HG02973 (cell line): ENCODE data around the gene DNAH11.
"Not testable (repeated sequence)": the region's sequence is repeated elsewhere in the genome, so short reads cannot be mapped to it uniquely, and the experiment has no call there.

Source experiments
- ATAC-seq: cut with Tn5 transposase; IDR thresholded peaks from one replicate; pipeline ENCODE4 v1.9.1; 2021; ENCODE audit warnings: moderate library complexity; ENCODE audit not compliant: unreplicated experiment

Gene DNAH11

GRCh38 chr7:21542891-21543527, at the start of gene DNAH11:
DNAH11 (plus strand) TSS chr7:21543039; CDS start chr7:21543246, 207 bp downstream.
- no peak for ATAC-seq

DNA sequence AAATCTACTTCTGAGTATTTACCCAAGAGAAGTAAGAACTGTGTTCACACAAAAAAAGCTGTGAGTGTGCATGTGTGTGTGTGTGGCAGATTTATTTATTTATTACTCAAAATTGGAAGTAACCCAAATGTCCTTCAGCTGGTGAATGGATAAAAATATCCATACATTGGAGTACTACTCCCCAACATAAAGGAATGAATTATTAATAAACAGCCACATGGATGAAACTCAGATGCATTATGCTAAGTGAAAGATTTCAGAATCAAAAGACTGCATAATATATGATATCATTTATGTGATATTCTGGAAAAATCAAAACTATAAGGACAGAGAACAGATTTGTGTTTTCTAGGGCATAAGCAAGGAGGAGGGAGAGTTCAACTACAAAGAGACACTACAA, 47.1 kb upstream of the DNAH11 start:
- no peak for ATAC-seq

DNA sequence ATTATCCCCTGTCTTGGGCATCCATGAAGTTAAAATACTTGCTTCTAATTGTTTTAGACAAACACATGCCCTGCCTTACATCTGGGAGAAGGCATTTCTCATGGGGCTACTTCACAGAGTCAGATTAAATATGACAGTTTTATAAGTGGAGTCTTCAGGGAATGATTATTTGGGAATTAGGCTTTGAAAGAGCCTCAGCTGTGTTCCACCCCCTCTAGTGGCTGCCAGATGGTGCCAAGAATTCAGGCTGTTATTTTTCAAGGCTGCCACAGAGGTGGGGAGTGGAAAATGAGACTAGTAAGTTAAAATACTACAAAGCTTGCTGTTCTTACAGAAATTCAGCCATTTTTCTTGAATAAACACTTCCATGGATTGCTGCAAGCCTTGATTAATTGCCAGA, 45.8 kb upstream of the DNAH11 start:
- ATAC-seq, result no peak

- no peak for ATAC-seq
These were observed 42.6 kb upstream of the DNAH11 start for GRCh38 chr7:21500117-21500832.

GRCh38 chr7:21504021-21504420, 38.8 kb upstream of the DNAH11 start:
- ATAC-seq, result no peak

GRCh38 chr7:21507627-21508343, 35.1 kb upstream of the DNAH11 start:
- ATAC-seq, result no peak

DNA sequence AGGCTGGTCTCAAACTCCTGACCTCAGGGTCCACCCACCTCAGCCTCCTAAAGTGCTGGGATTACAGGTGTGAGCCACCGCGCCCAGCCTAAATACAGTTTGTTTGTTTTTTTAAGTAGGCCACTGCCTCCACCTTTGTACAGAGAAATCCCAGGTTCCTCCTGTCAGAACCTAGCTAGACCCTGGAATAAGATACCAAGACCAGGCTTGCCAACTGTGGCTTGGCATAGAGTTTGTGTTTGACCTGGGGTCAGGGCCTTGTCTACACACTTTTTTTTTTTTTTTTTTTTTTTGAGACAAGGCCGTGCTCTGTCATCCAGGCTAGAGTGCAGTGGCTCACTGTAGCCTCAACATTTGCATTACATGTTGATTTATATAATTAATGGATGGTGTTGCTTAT, 34.3 kb upstream of the DNAH11 start:
- ATAC-seq, result no peak

GRCh38 chr7:21514062-21514461, 28.8 kb upstream of the DNAH11 start:
- no peak for ATAC-seq

- no peak for ATAC-seq
These were observed 18.2 kb upstream of the DNAH11 start for GRCh38 chr7:21524680-21525079.

DNA sequence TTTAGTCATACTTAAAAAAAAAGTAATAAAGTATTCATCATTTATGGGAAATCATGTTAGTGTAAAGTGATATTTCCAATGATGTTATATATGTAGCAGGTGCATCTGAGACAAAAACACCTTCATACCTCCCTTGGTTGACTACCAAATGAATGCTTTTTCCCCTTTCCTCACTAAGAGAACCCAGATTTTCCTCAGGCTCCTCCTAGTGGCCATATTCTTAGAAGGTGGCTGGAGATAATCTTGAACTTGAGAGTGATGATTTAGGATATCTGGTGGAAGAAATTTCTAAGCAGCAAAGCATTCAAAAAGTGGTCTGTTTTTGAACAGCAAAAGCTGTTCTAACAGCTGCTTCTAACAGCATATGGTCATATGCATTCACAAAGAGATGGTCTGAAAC, 16.8 kb upstream of the DNAH11 start:
- ATAC-seq, result no peak

DNA sequence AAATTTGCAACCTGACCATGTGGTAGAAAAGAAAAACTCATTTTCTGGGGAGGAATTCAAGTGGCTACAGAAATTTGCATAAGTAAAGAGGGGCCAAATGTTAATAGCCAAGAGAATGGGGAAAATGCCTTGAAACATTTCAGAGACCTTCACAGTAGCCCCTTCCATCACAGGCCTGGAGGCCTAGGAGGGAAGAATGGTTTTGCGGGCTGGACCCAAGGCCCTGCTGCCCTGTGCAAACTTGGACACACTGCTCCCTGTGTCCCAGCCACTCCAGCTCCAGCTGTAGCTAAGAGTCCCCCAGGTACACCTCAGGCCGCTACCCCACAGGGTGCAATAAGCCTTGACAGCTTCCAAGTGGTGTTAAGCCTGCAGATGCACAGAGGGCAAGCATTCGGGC, 16.4 kb upstream of the DNAH11 start:
- no peak for ATAC-seq

DNA sequence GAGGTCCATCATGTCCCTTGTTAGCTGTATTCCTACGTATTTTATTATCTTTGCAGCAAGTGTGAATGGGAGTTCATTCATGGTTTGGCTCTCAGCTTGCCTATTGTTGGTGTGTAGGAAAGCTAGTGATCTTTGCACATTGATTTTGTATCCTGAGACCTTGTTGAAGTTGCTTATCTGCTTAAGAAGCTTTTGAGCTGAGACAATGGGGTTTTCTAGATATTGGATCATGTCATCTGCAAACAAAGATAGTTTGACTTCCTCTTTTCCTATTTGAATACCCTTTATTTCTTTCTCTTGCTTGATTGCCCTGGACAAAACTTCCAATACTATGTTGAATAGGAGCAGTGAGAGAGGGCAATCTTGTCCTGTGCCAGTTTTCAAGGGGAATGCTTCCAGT, 10.4 kb upstream of the DNAH11 start:
- ATAC-seq, result not testable (repeated sequence)

DNA sequence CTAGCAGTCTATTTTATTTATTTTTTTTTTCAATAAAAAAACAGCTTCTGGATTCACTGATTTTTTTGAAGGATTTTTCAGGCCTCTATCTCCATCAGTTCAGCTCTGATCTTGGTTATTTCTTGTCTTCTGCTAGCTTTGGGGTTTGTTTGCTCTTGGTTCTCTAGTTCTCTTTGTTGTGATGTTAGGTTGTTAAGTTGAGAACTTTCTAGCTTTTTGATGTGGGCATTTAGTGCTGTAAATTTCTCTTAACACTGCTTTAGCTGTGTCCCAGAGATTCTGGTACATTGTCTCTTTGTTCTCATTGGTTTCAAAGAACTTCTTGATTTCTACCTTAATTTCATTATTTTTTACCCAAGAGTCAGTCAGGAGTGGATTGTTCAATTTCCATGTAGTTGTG, 9.2 kb upstream of the DNAH11 start:
- ATAC-seq, result not testable (repeated sequence)

DNA sequence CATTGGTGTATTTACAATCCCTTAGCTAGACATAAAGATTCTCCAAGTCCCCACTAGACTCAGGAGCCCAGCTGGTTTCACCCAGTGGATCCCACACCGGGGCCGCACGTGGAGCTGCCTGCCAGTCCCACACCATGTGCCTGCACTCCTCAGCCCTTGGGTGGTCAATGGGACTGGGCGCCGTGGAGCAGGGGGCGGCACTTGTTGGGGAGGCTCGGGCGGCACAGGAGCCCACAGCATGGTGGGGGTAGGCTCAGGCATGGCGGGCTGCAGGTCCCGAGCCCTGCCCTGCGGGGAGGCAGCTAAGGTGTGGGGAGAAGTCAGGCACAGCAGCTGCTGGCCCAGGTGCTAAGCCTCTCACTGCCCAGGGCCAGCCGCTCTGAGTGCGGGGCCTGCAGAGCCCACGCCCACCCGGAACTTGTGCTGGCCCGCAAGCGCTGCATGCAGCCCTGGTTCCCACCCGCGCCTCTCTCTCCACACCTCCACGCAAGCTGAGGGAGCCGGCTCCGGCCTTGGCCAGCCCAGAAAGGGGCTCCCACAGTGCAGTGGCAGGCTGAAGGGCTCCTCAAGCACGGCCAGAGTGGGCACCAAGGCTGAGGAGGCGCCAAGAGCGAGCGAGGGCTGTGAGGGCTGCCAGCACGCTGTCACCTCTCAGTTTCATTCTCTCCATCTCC, 6.3 kb upstream of the DNAH11 start:
- not testable (repeated sequence) for ATAC-seq

DNA sequence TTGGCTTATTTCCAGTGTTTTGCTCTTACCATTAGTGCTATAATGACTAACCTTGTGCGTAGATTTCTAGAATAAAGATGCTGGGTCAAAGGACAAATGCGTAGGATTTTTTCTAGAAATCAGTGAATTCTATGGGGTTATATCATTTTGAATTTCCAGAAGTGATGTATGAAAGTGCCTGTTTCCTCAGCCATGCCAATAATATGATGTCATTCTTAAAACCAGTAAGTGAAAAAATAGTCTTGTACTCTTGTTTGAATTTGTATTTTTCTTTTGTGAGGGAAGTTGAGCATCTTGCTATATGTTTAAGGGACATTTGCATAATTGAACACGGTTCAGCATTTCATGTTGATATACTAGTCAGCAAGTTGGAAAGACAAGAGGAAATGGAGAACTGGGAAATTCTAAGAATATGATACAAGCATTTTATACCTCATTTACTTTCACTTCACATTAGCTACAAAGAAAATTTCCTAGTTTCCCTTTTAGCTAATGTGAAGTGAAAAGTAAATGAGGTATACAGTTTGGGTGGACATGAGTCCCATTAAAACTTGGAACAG, 3.8 kb upstream of the DNAH11 start:
- ATAC-seq, result no peak

GRCh38 chr7:21543528-21544302, 876 bp downstream of the DNAH11 start:
- no peak for ATAC-seq

- ATAC-seq, result no peak
These were observed 1.4 kb downstream of the DNAH11 start for GRCh38 chr7:21544303-21544656.

GRCh38 chr7:21544715-21545114, 1.9 kb downstream of the DNAH11 start:
- no peak for ATAC-seq

DNA sequence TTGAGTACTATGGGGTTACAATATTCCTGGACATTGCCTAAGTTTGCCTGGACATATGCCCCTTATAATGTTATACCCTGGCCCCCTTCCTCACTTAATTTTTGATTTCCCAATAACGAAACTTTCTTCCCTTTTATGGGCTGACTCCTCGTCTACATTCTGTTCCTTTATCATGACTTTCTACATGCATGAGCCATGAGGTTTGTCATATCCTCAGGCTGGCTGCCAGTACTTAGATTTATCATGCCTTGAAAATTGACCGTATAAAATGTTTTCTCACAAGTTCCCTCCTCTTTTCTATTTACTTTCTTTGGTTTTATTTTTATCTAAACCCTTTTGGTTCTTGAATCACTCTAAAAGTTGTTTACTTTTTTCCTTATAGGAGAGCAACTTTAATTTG, 4.7 kb downstream of the DNAH11 start:
- no peak for ATAC-seq

GRCh38 chr7:21548491-21548890, 5.7 kb downstream of the DNAH11 start:
- no peak for ATAC-seq

GRCh38 chr7:21550076-21550475, 7.2 kb downstream of the DNAH11 start:
- ATAC-seq, result no peak
